Measurements from ENCODE around the gene USP10.

DNA sequence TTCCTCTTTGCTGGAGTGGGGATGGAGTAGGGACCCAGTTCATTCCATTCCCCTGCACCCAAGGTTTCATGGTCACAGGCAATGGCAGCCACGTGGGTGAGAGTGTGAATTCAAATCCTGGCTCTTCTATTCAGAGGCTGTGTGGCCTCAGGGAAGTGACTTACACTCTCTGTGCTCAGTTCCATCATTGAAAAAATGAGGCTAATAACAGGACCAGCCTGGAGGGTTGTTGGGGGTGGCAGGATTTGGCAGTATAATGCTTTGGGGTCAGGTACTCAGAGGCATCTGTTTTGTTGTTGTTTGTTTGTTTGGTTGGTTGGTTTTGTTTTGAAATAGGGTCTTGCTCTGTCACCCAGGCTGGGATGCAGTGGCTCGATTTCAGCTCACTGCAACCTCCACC is 117.8 kb downstream of the USP10 start:
- TF ChIP-seq, protein P1, sequence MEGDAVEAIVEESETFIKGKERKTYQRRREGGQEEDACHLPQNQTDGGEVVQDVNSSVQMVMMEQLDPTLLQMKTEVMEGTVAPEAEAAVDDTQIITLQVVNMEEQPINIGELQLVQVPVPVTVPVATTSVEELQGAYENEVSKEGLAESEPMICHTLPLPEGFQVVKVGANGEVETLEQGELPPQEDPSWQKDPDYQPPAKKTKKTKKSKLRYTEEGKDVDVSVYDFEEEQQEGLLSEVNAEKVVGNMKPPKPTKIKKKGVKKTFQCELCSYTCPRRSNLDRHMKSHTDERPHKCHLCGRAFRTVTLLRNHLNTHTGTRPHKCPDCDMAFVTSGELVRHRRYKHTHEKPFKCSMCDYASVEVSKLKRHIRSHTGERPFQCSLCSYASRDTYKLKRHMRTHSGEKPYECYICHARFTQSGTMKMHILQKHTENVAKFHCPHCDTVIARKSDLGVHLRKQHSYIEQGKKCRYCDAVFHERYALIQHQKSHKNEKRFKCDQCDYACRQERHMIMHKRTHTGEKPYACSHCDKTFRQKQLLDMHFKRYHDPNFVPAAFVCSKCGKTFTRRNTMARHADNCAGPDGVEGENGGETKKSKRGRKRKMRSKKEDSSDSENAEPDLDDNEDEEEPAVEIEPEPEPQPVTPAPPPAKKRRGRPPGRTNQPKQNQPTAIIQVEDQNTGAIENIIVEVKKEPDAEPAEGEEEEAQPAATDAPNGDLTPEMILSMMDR (IDR thresholded peaks at IDR 0.05), result no peak
- no peak for TF ChIP-seq POLR2A (IDR thresholded peaks at IDR 0.05)
